ENCODE results near the gene LMAN2L. TPM values are rescaled to one million over a fixed set of nuclear protein-coding genes. Genes with fewer than 3 reads are reported as not detected.
"Not testable (repeated sequence)": the region's sequence is repeated elsewhere in the genome, so short reads cannot be mapped to it uniquely, and the experiment has no call there.

Gene LMAN2L
- total and polyA plus RNA-seq, 2 of the 8 experiments (the other 6 are each of a cell fraction or from before 2014, with no cell fraction given), result 14.3 to 17.6 TPM

DNA sequence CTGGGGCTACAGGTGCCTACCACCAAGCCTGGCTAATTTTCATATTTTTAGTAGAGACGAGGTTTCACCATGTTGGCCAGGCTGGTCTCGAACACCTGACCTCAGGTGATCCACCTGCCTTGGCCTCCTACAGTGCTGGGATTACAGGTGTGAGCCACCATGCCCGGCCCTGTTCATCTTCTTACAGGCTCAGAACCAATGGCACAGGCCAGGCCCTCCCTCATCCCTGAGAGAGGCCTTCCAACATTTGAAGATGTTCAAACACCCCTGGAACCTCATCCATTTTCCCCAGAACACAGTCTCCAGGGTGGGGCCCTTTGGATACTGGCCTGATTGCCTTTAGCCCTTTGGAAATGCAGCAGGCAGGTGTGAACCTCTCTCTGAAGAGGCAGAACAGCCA is 74.1 kb downstream of the LMAN2L start:
- not testable (repeated sequence) for FAIRE-seq; H3K23ac ChIP-seq (ENCODE audit: insufficient read length); H3K4me1 ChIP-seq (replicated peaks in 1 of 4; ENCODE audit: control insufficient read depth in 3 of 4, insufficient read depth in 4 of 4, low read length in 3 of 4); H4K5ac ChIP-seq (ENCODE audit: insufficient read length, low read depth, low read length); DNase-seq (ENCODE audit: low read depth in 1 of 2, low spot score in 2 of 2); H3K9ac ChIP-seq (replicated peaks in 1 of 4; ENCODE audit: extremely low read depth in 1 of 4, low read depth in 3 of 4, low read length in 3 of 4); H2AFZ ChIP-seq (ENCODE audit: low read length); H2BK120ac ChIP-seq (replicated peaks; ENCODE audit: low read depth, low read length); H3K9me3 ChIP-seq (ENCODE audit: insufficient read depth in 2 of 2, low read depth in 1 of 2, low read length in 1 of 2); H4K20me1 ChIP-seq (replicated peaks in 1 of 2; ENCODE audit: control insufficient read depth in 1 of 2, insufficient read depth in 2 of 2, low read length in 2 of 2); H4K8ac ChIP-seq (ENCODE audit: extremely low read depth, insufficient read depth, low read length); H2AK5ac ChIP-seq (ENCODE audit: low read depth, low read length); H3K14ac ChIP-seq (ENCODE audit: insufficient read length); H2BK20ac ChIP-seq (ENCODE audit: low read length); H2BK5ac ChIP-seq (ENCODE audit: low read depth, low read length); H3K56ac ChIP-seq (replicated peaks; ENCODE audit: insufficient read length, low read depth, low read length); H3K36me3 ChIP-seq (ENCODE audit: control insufficient read depth in 2 of 4, insufficient read depth in 4 of 4, low read length in 3 of 4); H3K79me1 ChIP-seq (ENCODE audit: low read depth, low read length); H3K27me3 ChIP-seq (replicated peaks in 1 of 4; ENCODE audit: control insufficient read depth in 3 of 4, extremely low read depth in 1 of 4, insufficient read depth in 3 of 4, low read length in 3 of 4); H4K91ac ChIP-seq (replicated peaks; ENCODE audit: insufficient read length, low read length); H3K23me2 ChIP-seq (ENCODE audit: low read depth, low read length); H3K27ac ChIP-seq (ENCODE audit: low read depth, low read length); H3K18ac ChIP-seq (ENCODE audit: extremely low read depth, low read length); H2BK12ac ChIP-seq (ENCODE audit: low read depth, low read length); H3K4ac ChIP-seq (replicated peaks; ENCODE audit: insufficient read length, low read depth, low read length); H3K79me2 ChIP-seq (ENCODE audit: control insufficient read depth in 1 of 2, insufficient read depth in 2 of 2, low read length in 2 of 2); H3K4me2 ChIP-seq (ENCODE audit: insufficient read depth in 1 of 2, low read depth in 2 of 2, low read length in 2 of 2); H2BK15ac ChIP-seq (ENCODE audit: low read length); H3K4me3 ChIP-seq (ENCODE audit: extremely low read depth in 1 of 4, insufficient read depth in 2 of 4, low read depth in 3 of 4, low read length in 4 of 4)
- CTCF ChIA-PET (ENCODE audit: partially characterized antibody), result interaction anchor here (1.0 kb wide), 2 partner anchors 96 to 117 kb away, joined by 3 read pairs; no protein-coding TSS in a partner anchor
- 89% methylated on average over 3 of the region's 3 CpGs; no CpG with 5 or more reads in 1 of the 2 experiments for WGBS, 2 experiments (ENCODE audit: extremely low coverage in 1 of 2, insufficient coverage in 1 of 2, insufficient read length in 1 of 2, insufficient replicate concordance in 2 of 2, low coverage in 1 of 2, low lambda C conversion rate in 2 of 2, missing lambda C conversion rate in 1 of 2)
- POLR2A ChIA-PET (ENCODE audit: partially characterized antibody), result interaction anchor here (0.9 kb wide), 1 partner anchor 11 kb away, joined by 4 read pairs; no protein-coding TSS in a partner anchor

All from H1 (cell line).